HCT116 (cell line): ENCODE results near the gene ANGPTL4. TPM values are rescaled to one million over a fixed set of nuclear protein-coding genes. Genes with fewer than 3 reads are reported as not detected.

Experiments used
- ATAC-seq: fragments of 200-7000 bp; cut with Tn5 transposase; 2 replicates; pipeline ENCODE4 v1.9.1; 2020; ENCODE audit warnings: mild to moderate bottlenecking, moderate library complexity
- BruUV-seq: library from RNA; stranded (reverse); fragments of 400-500 nt; replicated peaks from 2 replicates; lab custom pipeline; 2021; lab: Mats Ljungman, UMichigan
- CTCF ChIA-PET: fragments of 300-600 bp; sonication (Branson Sonifier 250); formaldehyde crosslinking; loops from one replicate; lab custom pipeline; 2021; ENCODE audit warnings: antibody characterized with exemption; lab: Charles Lee
- POLR2A ChIA-PET: fragments of 300-600, 350-600 bp; sonication (Branson Sonifier 250); formaldehyde crosslinking; loops from one replicate; lab custom pipeline; 2021; ENCODE audit warnings: antibody characterized with exemption; lab: Charles Lee
- RAD21 ChIA-PET, 2 experiments: fragments of 300-600 bp; sonication (Branson Sonifier 250); formaldehyde crosslinking; loops; one replicate each; lab custom pipeline; 2023; ENCODE audit warnings: low total read pairs in 2 of 2; ENCODE audit not compliant: uncharacterized antibody in 2 of 2, unreplicated experiment in 2 of 2, low non-redundant PET in 1 of 2; lab: Charles Lee
- DNase-seq: peaks from one replicate; pipeline ENCODE4 v3.0.0-alpha.2; 2010; ENCODE audit warnings: low read depth, low spot score
- H2AFZ ChIP-seq: fragments of 200-600 bp; shearing (Covaris generic), sonication (generic); 2 replicates; pipeline ENCODE4 v1.6.1; 2017; ENCODE audit warnings: low read depth, mixed run types, mixed read lengths, antibody characterized with exemption, low read length; ENCODE audit not compliant: poor library complexity, severe bottlenecking
- H3K27ac ChIP-seq: 2 replicates; pipeline ENCODE4 v1.5.1; 2012; ENCODE audit warnings: low read depth, low read length
- H3K27me3 ChIP-seq: fragments of 200-600 bp; sonication (generic); 2 replicates; pipeline ENCODE4 v1.6.1; 2016; ENCODE audit warnings: mixed run types, low read length, mixed read lengths; ENCODE audit not compliant: insufficient read depth
- H3K36me3 ChIP-seq, 2 experiments: fragments of 200-500 bp in 1 of 2; fragments of 200-600 bp in 1 of 2; sonication (Bioruptor generic) in 1 of 2; sonication (generic) in 1 of 2; 2 replicates each; pipeline versions ENCODE4 v1.5.1 to v1.6.1; 2014 to 2016; ENCODE audit warnings: low read length in 2 of 2, inconsistent platforms in 1 of 2, mixed read lengths in 1 of 2, mixed run types in 1 of 2; ENCODE audit not compliant: insufficient read depth in 2 of 2, control insufficient read depth in 1 of 2
- H3K4me1 ChIP-seq, 2 experiments: fragments of 200-600 bp in 1 of 2; sonication (generic) in 1 of 2; 2 replicates each; pipeline versions ENCODE4 v1.5.1 to v1.6.1; 2012 to 2017; ENCODE audit warnings: low read length in 2 of 2, inconsistent platforms in 1 of 2, mild to moderate bottlenecking in 1 of 2, mixed read lengths in 1 of 2, mixed run types in 1 of 2, moderate library complexity in 1 of 2; ENCODE audit not compliant: insufficient read depth in 2 of 2, control insufficient read depth in 1 of 2
- H3K4me2 ChIP-seq: fragments of 200-600 bp; sonication (generic); 2 replicates; pipeline ENCODE4 v1.6.1; 2017; ENCODE audit warnings: mixed run types, low read length, mixed read lengths
- H3K4me3 ChIP-seq, 2 experiments: fragments of 200-600 bp in 1 of 2; sonication (generic) in 1 of 2; replicated peaks in 1 of 2; 2 replicates each; pipeline ENCODE4 v1.5.1; 2011 to 2016; ENCODE audit warnings: low read length in 2 of 2, control low read depth in 1 of 2, low read depth in 1 of 2, mild to moderate bottlenecking in 1 of 2, mixed read lengths in 1 of 2, mixed run types in 1 of 2
- H3K79me2 ChIP-seq: fragments of 200-600 bp; sonication (generic); 2 replicates; pipeline ENCODE4 v1.6.1; 2017; ENCODE audit warnings: mild to moderate bottlenecking, mixed run types, low read length, moderate library complexity, mixed read lengths; ENCODE audit not compliant: insufficient read depth
- H3K9ac ChIP-seq: fragments of 200-600 bp; sonication (generic); 2 replicates; pipeline ENCODE4 v1.6.1; 2016; ENCODE audit warnings: low read length, mixed read lengths
- H3K9me2 ChIP-seq: fragments of 200-600 bp; sonication (generic), shearing (Covaris generic); 2 replicates; pipeline ENCODE4 v1.6.1; 2017; ENCODE audit warnings: mixed run types, mild to moderate bottlenecking, moderate library complexity; ENCODE audit not compliant: insufficient read depth
- H3K9me3 ChIP-seq, 2 experiments: fragments of 200-500 bp in 1 of 2; fragments of 200-600 bp in 1 of 2; sonication (Bioruptor generic) in 1 of 2; sonication (generic) in 1 of 2; 2 replicates each; pipeline ENCODE4 v1.6.1; 2014 to 2017; ENCODE audit warnings: low read length in 2 of 2, mixed read lengths in 2 of 2, inconsistent platforms in 1 of 2, low read depth in 1 of 2, mild to moderate bottlenecking in 1 of 2, mixed run types in 1 of 2, moderate library complexity in 1 of 2; ENCODE audit not compliant: control insufficient read depth in 1 of 2, insufficient read depth in 1 of 2
- H4K20me1 ChIP-seq: fragments of 200-600 bp; sonication (generic), shearing (Covaris generic); 2 replicates; pipeline ENCODE4 v1.6.1; 2017; ENCODE audit warnings: mixed run types, mild to moderate bottlenecking, moderate library complexity; ENCODE audit not compliant: insufficient read depth
- CBX3 ChIP-seq: IDR thresholded peaks from 2 replicates; pipeline ENCODE4 v1.6.1; 2012; ENCODE audit warnings: low read depth
- CEBPB ChIP-seq: IDR thresholded peaks from 2 replicates; pipeline ENCODE4 v1.6.1; 2012; ENCODE audit warnings: low read depth
- EGR1 ChIP-seq: IDR thresholded peaks from 2 replicates; pipeline ENCODE4 v1.6.1; 2012; ENCODE audit warnings: low read depth
- FOSL1 ChIP-seq: IDR thresholded peaks from 2 replicates; pipeline ENCODE4 v1.6.1; 2012; ENCODE audit warnings: low read depth
- JUND ChIP-seq: IDR thresholded peaks from 2 replicates; pipeline ENCODE4 v1.6.1; 2012
- POLR2A ChIP-seq: IDR thresholded peaks from 2 replicates; pipeline ENCODE4 v1.7.0; 2011; ENCODE audit warnings: borderline replicate concordance; ENCODE audit not compliant: insufficient read depth, insufficient read length; ENCODE audit errors: extremely low read depth
- POLR2AphosphoS5 ChIP-seq: IDR thresholded peaks from 2 replicates; pipeline ENCODE4 v1.6.1; 2011; ENCODE audit warnings: mild to moderate bottlenecking, low read depth, low read length, moderate library complexity
- RAD21 ChIP-seq: IDR thresholded peaks from 2 replicates; pipeline ENCODE4 v1.6.1; 2012; ENCODE audit warnings: low read depth, mild to moderate bottlenecking
- SP1 ChIP-seq: IDR thresholded peaks from 2 replicates; pipeline ENCODE4 v1.6.1; 2012; ENCODE audit warnings: low read depth
- TCF7L2 ChIP-seq: IDR thresholded peaks from 2 replicates; pipeline ENCODE4 v1.7.0; 2011; ENCODE audit warnings: borderline replicate concordance, inconsistent platforms; ENCODE audit not compliant: insufficient read depth, insufficient read length; ENCODE audit errors: extremely low read depth
- YY1 ChIP-seq: IDR thresholded peaks from 2 replicates; pipeline ENCODE4 v1.6.1; 2011; ENCODE audit warnings: low read length, low read depth, moderate library complexity, mild to moderate bottlenecking; ENCODE audit not compliant: insufficient replicate concordance; ENCODE audit errors: extremely low read depth
- ZFX ChIP-seq: fragments of 450-650 bp; IDR thresholded peaks from 2 replicates; pipeline ENCODE4 v1.6.1; 2017
- intact Hi-C: fragments of 100-400 bp; cut with micrococcal nuclease; formaldehyde crosslinking; loops from 2 replicates; pipeline ENCODE4 v1.10.0; 2022
- total RNA-seq: library from RNA; stranded (reverse); gene quantifications from one replicate; pipeline ENCODE4 v1.2.1, GENCODE V29; 2021; ENCODE audit not compliant: unreplicated experiment
- TF ChIP-seq, protein P1 (sequence below), 3 experiments: fragments of 200-600 bp in 1 of 3; sonication (generic) in 1 of 3; IDR thresholded peaks in 2 of 3; conservative IDR thresholded peaks in 1 of 3; 2 replicates each; pipeline ENCODE4 v1.5.1; 2012 to 2017; ENCODE audit warnings: low read depth in 2 of 3, low read length in 2 of 3, antibody characterized with exemption in 1 of 3, borderline replicate concordance in 1 of 3, control low read depth in 1 of 3, mild to moderate bottlenecking in 1 of 3, mixed read lengths in 1 of 3, mixed run types in 1 of 3, moderate library complexity in 1 of 3; ENCODE audit not compliant: insufficient read depth in 1 of 3
- TF ChIP-seq, protein P2 (sequence below): IDR thresholded peaks from 2 replicates; pipeline ENCODE4 v1.6.1; 2012
- TF ChIP-seq, protein P3 (sequence below): IDR thresholded peaks from 2 replicates; pipeline ENCODE4 v1.6.1; 2012; ENCODE audit warnings: low read depth

ANGPTL4 gene
- total RNA-seq, 1 experiment from 2014 or later = 54.8 TPM

DNA sequence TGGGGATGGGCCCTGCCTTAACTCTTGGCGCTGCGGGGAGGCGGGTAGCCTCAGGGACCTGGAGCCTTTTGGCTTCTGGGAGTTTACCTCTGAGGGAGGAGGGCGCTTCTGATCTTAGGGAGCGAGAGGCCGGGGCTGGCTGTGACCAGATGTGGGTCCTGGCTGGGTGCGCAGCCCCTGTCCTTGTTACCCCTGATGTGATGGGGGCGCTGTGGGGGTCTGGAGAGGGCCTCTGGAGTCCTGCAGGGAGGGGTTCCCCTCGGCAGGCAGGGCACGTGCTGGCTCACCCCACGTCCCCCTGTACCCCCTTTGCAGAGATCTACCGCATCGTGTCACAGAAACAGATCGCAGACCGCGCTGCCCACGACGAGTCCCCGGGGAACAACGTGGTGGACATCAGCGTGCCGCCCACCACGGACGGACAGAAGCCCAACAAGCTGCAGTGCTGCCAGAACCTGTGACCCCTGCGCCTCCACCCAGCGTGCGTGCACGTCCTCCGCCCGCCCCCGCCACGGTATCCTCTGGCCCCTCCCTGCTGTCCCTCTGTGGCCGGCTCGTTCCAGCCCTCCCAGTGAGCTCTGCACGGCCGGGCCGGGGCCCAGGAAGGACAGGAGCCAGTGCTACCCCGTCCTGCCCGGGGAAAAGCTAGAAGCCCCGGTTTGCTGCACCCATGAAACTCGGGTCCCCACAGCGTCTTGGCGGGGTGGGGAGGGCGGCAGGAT, 39.3 kb downstream of the ANGPTL4 start:
- ATAC-seq (no peak), DNase-seq (no peak)
- Histone ChIP-seq H3K9me2 (no peaks in the 10 kb centered on the region), H3K4me2 (no peak overlapping the region), H3K36me3 (peaks cover 6 to 16% of the 10 kb centered on the region in 2 experiments; a peak in 3 of 4 replicates), H3K27me3 (no peaks in the 10 kb centered on the region), H3K4me3 (no peak overlapping the region), H3K9me3 (no peaks in the 10 kb centered on the region), H3K4me1 (no peaks in the 10 kb centered on the region), H3K27ac (no peak overlapping the region), H3K9ac (no peak overlapping the region), H4K20me1 (no peaks in the 10 kb centered on the region), H3K79me2 (peaks cover 10% of the 10 kb centered on the region; the same call in 1 of the 2 replicates), H2AFZ (no peak overlapping the region)
- intact Hi-C loops = no loop called here
- BruUV-seq = no TSS peak
- RAD21 ChIA-PET = no interaction called here
- no peak for TF ChIP-seq JUND
- TF ChIP-seq ZFX = no peak
- no peak for TF ChIP-seq POLR2AphosphoS5
- no peak for TF ChIP-seq FOSL1
- TF ChIP-seq, protein P1, sequence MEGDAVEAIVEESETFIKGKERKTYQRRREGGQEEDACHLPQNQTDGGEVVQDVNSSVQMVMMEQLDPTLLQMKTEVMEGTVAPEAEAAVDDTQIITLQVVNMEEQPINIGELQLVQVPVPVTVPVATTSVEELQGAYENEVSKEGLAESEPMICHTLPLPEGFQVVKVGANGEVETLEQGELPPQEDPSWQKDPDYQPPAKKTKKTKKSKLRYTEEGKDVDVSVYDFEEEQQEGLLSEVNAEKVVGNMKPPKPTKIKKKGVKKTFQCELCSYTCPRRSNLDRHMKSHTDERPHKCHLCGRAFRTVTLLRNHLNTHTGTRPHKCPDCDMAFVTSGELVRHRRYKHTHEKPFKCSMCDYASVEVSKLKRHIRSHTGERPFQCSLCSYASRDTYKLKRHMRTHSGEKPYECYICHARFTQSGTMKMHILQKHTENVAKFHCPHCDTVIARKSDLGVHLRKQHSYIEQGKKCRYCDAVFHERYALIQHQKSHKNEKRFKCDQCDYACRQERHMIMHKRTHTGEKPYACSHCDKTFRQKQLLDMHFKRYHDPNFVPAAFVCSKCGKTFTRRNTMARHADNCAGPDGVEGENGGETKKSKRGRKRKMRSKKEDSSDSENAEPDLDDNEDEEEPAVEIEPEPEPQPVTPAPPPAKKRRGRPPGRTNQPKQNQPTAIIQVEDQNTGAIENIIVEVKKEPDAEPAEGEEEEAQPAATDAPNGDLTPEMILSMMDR (IDR thresholded peaks at IDR 0.05 in 2 of 3, conservative IDR thresholded peaks at IDR 0.05 in 1 of 3; ENCODE audit: borderline replicate concordance in 1 of 3, insufficient read depth in 1 of 3, low read depth in 2 of 3, low read length in 2 of 3) = no peak
- TF ChIP-seq CBX3 = no peak
- TF ChIP-seq, protein P2, sequence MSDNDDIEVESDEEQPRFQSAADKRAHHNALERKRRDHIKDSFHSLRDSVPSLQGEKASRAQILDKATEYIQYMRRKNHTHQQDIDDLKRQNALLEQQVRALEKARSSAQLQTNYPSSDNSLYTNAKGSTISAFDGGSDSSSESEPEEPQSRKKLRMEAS = no peak
- TF ChIP-seq CEBPB = no peak
- TF ChIP-seq, protein P3, sequence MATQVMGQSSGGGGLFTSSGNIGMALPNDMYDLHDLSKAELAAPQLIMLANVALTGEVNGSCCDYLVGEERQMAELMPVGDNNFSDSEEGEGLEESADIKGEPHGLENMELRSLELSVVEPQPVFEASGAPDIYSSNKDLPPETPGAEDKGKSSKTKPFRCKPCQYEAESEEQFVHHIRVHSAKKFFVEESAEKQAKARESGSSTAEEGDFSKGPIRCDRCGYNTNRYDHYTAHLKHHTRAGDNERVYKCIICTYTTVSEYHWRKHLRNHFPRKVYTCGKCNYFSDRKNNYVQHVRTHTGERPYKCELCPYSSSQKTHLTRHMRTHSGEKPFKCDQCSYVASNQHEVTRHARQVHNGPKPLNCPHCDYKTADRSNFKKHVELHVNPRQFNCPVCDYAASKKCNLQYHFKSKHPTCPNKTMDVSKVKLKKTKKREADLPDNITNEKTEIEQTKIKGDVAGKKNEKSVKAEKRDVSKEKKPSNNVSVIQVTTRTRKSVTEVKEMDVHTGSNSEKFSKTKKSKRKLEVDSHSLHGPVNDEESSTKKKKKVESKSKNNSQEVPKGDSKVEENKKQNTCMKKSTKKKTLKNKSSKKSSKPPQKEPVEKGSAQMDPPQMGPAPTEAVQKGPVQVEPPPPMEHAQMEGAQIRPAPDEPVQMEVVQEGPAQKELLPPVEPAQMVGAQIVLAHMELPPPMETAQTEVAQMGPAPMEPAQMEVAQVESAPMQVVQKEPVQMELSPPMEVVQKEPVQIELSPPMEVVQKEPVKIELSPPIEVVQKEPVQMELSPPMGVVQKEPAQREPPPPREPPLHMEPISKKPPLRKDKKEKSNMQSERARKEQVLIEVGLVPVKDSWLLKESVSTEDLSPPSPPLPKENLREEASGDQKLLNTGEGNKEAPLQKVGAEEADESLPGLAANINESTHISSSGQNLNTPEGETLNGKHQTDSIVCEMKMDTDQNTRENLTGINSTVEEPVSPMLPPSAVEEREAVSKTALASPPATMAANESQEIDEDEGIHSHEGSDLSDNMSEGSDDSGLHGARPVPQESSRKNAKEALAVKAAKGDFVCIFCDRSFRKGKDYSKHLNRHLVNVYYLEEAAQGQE = no peak
- no peak for TF ChIP-seq RAD21
- no peak for TF ChIP-seq SP1
- TF ChIP-seq EGR1 = no peak
- no peak for TF ChIP-seq TCF7L2
- no peak for TF ChIP-seq YY1
- no peak for TF ChIP-seq POLR2A
- POLR2A ChIA-PET = no interaction called here
- CTCF ChIA-PET = interaction anchor here (0.7 kb wide), 1 partner anchor 13 kb away, joined by 3 read pairs; the partner anchor contains the start of gene RAB11B
